Mesodermal cell (in vitro differentiated cells): Measurements from ENCODE around the gene USPL1.

Experiments used
- H3K27ac ChIP-seq: 2 replicates; pipeline ENCODE4 v1.7.0; 2013; ENCODE audit warnings: mild to moderate bottlenecking, low read depth, low read length, moderate library complexity; ENCODE audit not compliant: severe bottlenecking
- H3K36me3 ChIP-seq: 2 replicates; pipeline ENCODE4 v1.7.1; 2013; ENCODE audit warnings: mild to moderate bottlenecking, low read length, moderate library complexity; ENCODE audit not compliant: control insufficient read depth, insufficient read depth
- H3K4me1 ChIP-seq: one replicate; pipeline ENCODE4 v1.7.1; 2013; ENCODE audit warnings: mild to moderate bottlenecking, low read length; ENCODE audit not compliant: insufficient read depth, control insufficient read depth, poor library complexity, severe bottlenecking
- H3K4me3 ChIP-seq: 2 replicates; pipeline ENCODE4 v1.7.0; 2013; ENCODE audit warnings: low read length, control low read depth, mild to moderate bottlenecking; ENCODE audit not compliant: insufficient read depth, poor library complexity, severe bottlenecking; ENCODE audit errors: extremely low read depth
- H3K9me3 ChIP-seq: 2 replicates; pipeline ENCODE4 v1.7.1; 2013; ENCODE audit warnings: mild to moderate bottlenecking, low read length, moderate library complexity; ENCODE audit not compliant: control insufficient read depth
- WGBS, 2 experiments: methylation state at CpG; one replicate each; pipeline ENCODE4 v1.1.5; 2013; ENCODE audit warnings: missing lambda C conversion rate in 2 of 2; ENCODE audit not compliant: insufficient coverage in 2 of 2; 5-methylcytosine and 5-hydroxymethylcytosine counted together

USPL1 gene

DNA sequence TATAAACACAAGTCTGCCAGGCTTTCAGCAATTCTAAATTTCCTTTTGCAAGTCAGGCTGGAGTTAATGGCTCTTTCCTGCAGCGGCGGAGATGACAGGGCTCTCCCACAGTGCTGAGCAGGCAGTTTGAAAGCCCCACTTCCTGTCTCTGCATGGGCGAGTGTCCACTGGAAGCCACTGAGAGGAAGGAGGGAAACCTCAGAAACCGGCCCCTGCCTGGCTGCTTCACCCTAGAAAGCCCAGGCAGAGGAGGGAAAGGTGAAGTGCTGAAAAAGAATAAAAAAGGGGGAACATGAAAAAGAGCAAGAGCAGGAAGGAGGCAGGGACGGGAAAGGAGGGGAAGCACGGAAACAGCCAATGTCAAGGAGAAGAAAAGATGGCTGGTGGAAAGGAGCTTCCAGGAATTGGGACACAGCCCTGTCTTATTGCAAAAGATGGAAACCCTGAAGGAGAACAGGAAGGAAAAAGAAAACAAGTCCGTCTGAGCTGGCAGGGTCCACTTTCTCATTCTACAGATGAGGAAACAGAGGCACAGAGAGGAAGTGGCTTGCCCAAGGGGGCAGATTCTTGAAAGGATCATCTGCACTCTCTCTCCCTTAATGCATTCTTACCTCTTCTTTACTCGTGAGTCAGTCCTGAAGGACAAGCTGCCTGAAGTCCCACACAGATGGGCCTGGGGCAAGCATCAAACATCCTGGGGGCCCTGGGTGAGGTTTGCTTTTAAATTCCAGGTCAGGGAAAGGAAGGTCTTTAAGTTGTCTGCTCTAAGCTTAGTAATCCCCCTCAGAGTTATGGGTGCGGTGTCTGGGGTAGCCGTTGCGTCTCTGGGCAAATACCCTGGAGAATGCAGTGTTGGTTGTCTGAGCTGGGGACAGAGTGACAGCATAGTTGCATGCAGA lies 78.8 kb downstream of the USPL1 start:
- no peaks in the 10 kb centered on the region for H3K9me3 ChIP-seq
- H3K36me3 ChIP-seq: no peaks in the 10 kb centered on the region
- WGBS, 2 experiments: 45 to 50% methylated on average over 9 to 11 of the region's 11 CpGs
- H3K4me1 ChIP-seq: peaks cover 13% of the 10 kb centered on the region
- H3K4me3 ChIP-seq: no peak overlapping the region
- H3K27ac ChIP-seq: no peak overlapping the region

DNA sequence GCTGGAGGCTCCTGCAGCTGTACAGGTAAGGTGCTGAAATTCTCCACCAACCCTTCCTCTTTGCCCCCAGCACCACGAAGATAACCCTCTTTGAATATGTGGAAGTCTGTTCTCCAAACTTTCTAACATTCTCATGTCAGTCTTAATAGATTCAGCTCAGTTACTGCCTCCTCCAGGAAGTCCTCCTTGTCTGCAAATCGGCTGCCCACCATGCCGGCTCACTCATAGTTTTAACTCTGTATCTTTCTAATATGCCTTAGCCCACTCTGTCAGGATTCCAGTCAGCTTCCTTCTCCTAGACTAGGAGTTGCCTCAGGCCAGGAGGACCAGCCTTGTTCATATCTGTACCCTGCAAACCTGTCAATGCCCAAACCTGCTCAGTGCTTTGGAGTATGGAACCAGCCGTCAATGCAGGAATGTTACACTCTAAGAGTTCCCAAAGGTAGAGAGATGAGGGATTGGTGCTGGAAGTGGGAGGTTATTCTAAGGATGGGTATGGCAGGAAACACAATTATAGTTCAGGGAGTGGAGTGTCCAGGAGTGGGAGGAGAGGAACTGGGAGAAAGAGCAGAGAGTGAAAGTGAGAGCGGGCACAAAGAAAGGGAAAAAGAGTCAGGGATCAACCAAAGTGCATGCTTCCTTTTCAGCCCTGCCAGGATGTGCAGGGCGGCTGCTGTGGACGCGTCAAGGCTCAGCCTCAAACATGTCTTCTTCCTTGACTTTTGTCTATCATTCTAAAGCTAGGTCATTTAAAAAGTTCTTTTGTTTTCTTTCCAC lies 79.6 kb downstream of the USPL1 start:
- H3K36me3 ChIP-seq: no peaks in the 10 kb centered on the region
- 83 to 100% methylated on average over 3 to 4 of the region's 8 CpGs for WGBS, 2 experiments
- no peak overlapping the region for H3K27ac ChIP-seq
- H3K4me1 ChIP-seq: peaks cover 13% of the 10 kb centered on the region
- no peaks in the 10 kb centered on the region for H3K9me3 ChIP-seq
- H3K4me3 ChIP-seq: no peak overlapping the region

DNA sequence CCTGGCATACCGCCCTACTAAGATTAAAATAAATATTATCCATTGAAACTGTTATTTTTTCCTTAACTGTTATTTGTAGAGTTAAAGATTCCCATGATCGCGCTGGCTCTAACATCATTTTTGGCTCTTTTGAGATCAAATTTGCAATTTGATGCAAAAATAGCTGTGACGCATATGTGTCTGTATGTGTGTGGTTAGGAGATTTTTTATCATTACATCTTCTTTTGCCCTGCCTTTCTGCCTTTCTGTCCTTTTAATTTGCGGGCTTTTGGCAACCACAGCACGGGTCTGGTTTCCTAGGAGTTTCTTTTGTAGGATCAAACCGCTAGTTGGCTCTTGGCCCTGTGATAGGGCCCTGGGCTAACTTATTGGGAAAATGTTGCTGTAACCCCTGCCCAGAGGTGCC lies 80.3 kb downstream of the USPL1 start:
- H3K4me3 ChIP-seq: no peak overlapping the region
- H3K27ac ChIP-seq: no peak overlapping the region
- H3K36me3 ChIP-seq: no peaks in the 10 kb centered on the region
- WGBS, 2 experiments: 90% methylated on average over 5 of the region's 7 CpGs; no CpG with 5 or more reads in 1 of the 2 experiments
- H3K9me3 ChIP-seq: no peaks in the 10 kb centered on the region
- peaks cover 13% of the 10 kb centered on the region for H3K4me1 ChIP-seq

DNA sequence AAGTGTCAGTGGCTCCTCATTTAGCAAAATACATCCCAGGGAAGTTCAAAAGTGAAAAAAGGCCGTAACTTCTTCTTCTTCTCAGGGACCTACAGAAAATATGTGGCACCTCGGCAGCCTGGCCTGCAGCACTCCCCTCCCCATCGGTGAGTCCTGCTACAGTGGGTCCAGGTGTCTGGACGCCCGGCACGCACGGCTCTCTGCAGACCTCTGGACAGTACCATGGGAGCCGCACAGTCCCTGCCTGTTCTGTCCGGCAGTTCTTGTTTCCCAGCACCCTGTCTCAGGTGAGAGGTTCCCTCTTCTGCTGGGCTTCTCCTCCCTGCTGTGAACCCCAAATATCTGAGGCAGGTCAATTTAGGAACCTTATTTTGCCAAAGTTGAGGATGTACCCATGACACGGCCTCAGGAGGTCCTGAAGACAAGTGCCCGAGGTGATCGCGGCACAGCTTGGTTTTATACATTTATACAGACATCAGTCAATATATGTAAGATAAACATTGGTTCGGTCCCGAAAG lies 80.8 kb downstream of the USPL1 start:
- WGBS, 2 experiments: 71 to 94% methylated on average over 7 to 11 of the region's 15 CpGs
- Histone ChIP-seq H3K4me1 (peaks cover 13% of the 10 kb centered on the region), H3K9me3 (no peaks in the 10 kb centered on the region), H3K4me3 (no peak overlapping the region), H3K27ac (no peak overlapping the region), H3K36me3 (no peaks in the 10 kb centered on the region)

DNA sequence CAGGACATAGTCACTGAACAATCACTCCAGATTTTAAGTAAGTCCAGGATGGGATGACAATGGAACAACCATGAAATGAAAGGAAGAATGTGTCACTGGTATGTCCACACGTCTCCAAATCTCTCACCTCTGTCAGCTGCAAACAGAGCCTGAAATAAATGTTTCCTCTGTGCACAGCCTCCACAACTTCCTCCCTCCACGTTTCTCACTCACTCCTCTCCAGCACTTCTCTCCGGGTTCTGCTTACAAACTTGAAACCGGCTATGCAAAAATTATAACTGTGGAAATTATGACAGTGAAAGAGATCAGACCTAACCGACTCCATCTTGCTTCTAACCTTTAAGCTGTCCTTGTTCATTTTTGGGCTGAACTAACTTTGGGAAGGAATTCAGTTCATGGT lies 82.6 kb downstream of the USPL1 start:
- 80 to 86% methylated on average over 1 to 2 of the region's 5 CpGs for WGBS, 2 experiments
- Histone ChIP-seq H3K27ac (no peak overlapping the region), H3K36me3 (no peaks in the 10 kb centered on the region), H3K4me3 (no peak overlapping the region), H3K4me1 (peaks cover 13% of the 10 kb centered on the region), H3K9me3 (no peaks in the 10 kb centered on the region)

DNA sequence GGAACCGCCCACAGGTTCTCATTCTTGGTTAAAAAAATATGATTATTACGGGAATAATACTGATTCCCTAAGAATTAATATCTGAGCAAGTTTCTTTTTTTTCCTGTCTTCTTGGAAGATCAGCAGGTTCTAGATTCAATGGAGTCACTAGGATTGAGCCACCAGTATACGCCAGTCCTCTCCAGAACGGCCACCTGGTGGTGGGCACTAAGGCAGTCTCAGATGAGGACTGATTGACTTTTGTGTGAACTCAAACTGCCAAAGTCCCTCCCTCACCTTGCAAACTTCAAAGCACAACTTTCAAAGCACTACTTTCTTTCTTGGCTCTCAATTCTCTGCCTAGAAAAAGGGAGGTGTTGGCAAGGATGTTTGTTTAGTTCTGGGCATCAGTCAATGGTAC lies 84.3 kb downstream of the USPL1 start:
- Histone ChIP-seq H3K9me3 (no peaks in the 10 kb centered on the region), H3K4me3 (no peak overlapping the region), H3K27ac (no peak overlapping the region), H3K36me3 (no peaks in the 10 kb centered on the region), H3K4me1 (no peaks in the 10 kb centered on the region)
- WGBS, 2 experiments: 90 to 96% methylated on average over 2 to 4 of the region's 4 CpGs

DNA sequence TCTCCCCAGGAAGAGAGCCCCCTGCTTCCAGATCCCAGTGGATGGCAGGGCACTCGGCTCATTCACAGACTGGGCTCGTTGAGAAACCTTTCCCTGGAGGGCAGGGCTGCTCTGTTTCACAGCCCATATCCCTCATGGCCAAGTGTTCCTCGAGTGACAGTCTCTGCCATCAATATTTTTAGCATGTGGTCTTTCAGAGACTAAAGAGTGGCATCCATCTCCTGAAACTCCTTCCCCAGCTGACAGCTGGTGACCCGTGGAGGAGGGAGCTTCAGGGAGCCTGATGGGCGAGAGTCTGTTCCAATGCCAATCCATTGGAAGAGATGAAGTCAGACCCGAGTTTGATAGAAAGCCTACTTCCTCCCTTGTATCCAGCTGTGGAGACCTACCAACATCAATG lies 86.9 kb downstream of the USPL1 start:
- no peaks in the 10 kb centered on the region for H3K9me3 ChIP-seq
- no peaks in the 10 kb centered on the region for H3K4me1 ChIP-seq
- WGBS, 2 experiments: 85 to 94% methylated on average over 3 to 4 of the region's 6 CpGs
- no peak overlapping the region for H3K27ac ChIP-seq
- H3K36me3 ChIP-seq: no peaks in the 10 kb centered on the region
- no peak overlapping the region for H3K4me3 ChIP-seq

DNA sequence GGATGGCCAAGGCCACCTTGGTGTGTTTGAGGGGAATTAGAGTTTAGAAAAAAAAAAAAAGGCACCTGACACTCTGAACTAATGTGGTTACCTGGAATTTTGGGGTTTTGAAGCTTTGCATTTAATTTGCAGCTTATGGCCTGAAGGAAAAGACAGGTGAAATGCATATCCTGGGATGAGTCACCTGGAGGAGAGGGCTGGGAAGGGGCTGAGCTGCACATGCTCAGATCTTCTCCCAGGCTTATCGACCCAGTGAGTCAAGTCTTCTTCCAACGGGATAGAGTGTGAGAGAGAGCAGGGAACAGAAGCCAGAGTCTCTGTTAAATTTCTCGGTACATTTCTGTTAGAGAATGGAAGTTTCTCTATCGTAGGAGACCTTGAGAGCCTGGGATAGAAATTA lies 88.0 kb downstream of the USPL1 start:
- H3K4me1 ChIP-seq: no peaks in the 10 kb centered on the region
- WGBS, 2 experiments: 69 to 77% methylated on average over 2 to 4 of the region's 4 CpGs

DNA sequence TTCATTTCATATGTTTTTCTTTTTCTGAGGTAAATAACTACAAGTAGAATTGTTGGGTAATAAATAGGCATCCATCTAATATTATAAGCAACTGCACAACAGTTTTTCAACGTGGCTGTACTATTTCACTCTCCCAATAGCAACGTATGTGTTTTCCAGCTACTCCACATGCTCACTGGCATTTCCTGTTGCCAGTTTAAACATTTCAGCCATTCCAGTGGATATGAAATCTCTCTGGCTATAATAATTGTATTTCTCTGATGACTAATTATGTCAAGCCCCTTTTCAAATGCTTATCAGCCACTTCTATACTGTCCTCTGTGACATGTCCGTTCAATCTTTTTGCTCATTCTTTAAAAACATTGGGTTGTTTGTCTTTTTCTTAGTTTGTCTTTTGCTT lies 90.8 kb downstream of the USPL1 start:
- Histone ChIP-seq H3K9me3 (no peaks in the 10 kb centered on the region), H3K36me3 (no peaks in the 10 kb centered on the region)

More for the DNA sequence above, 88.0 kb downstream of the USPL1 start:
- H3K36me3 ChIP-seq: no peaks in the 10 kb centered on the region
- H3K27ac ChIP-seq: no peak overlapping the region
- no peaks in the 10 kb centered on the region for H3K9me3 ChIP-seq
- no peak overlapping the region for H3K4me3 ChIP-seq

More for the DNA sequence above, 90.8 kb downstream of the USPL1 start:
- H3K4me3 ChIP-seq: no peak overlapping the region
- H3K27ac ChIP-seq: no peak overlapping the region
- no CpG with 5 or more reads among the region's 3 CpGs for WGBS, 2 experiments
- peaks cover 23% of the 10 kb centered on the region for H3K4me1 ChIP-seq
